A204.1 (cell line): ENCODE data around the gene CAMK1D.

Experiments used
- FAIRE-seq: peaks from 2 replicates; lab custom pipeline; 2012; peaks lifted over from hg19 to GRCh38; lab: Jason Lieb, UNC

The CAMK1D gene

GRCh38 chr10:12563489-12563888 lies 214.1 kb downstream of the CAMK1D start:
- FAIRE-seq, result no peak

- no peak for FAIRE-seq
Measured at GRCh38 chr10:12564173-12564572, 214.8 kb downstream of the CAMK1D start.

- no peak for FAIRE-seq
Measured at GRCh38 chr10:12566161-12567115, 217.1 kb downstream of the CAMK1D start.

- no peak for FAIRE-seq
Measured at GRCh38 chr10:12568391-12569009, 219.2 kb downstream of the CAMK1D start.

- no peak for FAIRE-seq
Measured at GRCh38 chr10:12572281-12572680, 222.9 kb downstream of the CAMK1D start.

GRCh38 chr10:12577610-12578009 lies 228.3 kb downstream of the CAMK1D start:
- no peak for FAIRE-seq

- no peak for FAIRE-seq
Measured at GRCh38 chr10:12579954-12580858, 230.9 kb downstream of the CAMK1D start.

- FAIRE-seq, result no peak
Measured at GRCh38 chr10:12583891-12584595, 234.7 kb downstream of the CAMK1D start.

- FAIRE-seq, result no peak
Measured at GRCh38 chr10:12586741-12587140, 237.4 kb downstream of the CAMK1D start.

GRCh38 chr10:12587451-12587888 lies 238.1 kb downstream of the CAMK1D start:
- no peak for FAIRE-seq

- FAIRE-seq, result no peak
Measured at GRCh38 chr10:12588091-12588860, 238.9 kb downstream of the CAMK1D start.

GRCh38 chr10:12589291-12589690 lies 239.9 kb downstream of the CAMK1D start:
- FAIRE-seq, result no peak

GRCh38 chr10:12589791-12590190 lies 240.4 kb downstream of the CAMK1D start:
- FAIRE-seq, result no peak

GRCh38 chr10:12590675-12591659 lies 241.6 kb downstream of the CAMK1D start:
- FAIRE-seq, result no peak

- no peak for FAIRE-seq
Measured at GRCh38 chr10:12592967-12593366, 243.6 kb downstream of the CAMK1D start.

GRCh38 chr10:12594448-12594944 lies 245.1 kb downstream of the CAMK1D start:
- FAIRE-seq, result no peak

GRCh38 chr10:12595936-12596576 lies 246.7 kb downstream of the CAMK1D start:
- no peak for FAIRE-seq

- no peak for FAIRE-seq
Measured at GRCh38 chr10:12597176-12597575, 247.8 kb downstream of the CAMK1D start.
